ENCODE data around the gene C14orf93.

Gene C14orf93

GRCh38 chr14:22980672-22981089 lies 29.3 kb downstream of the C14orf93 start:
- Histone ChIP-seq H3K27me3 (replicated peaks in 2 of 5; ENCODE audit: control insufficient read depth in 4 of 5, insufficient read depth in 5 of 5, low read length in 4 of 5) (peaks cover 0 to 33% (median 15%) of the 10 kb centered on the region in 5 experiments), H3K36me3 (ENCODE audit: control insufficient read depth in 4 of 4, insufficient read depth in 4 of 4, low read length in 3 of 4) (no peaks in the 10 kb centered on the region), H3K4me1 (ENCODE audit: control extremely low read depth in 1 of 4, control insufficient read depth in 4 of 4, insufficient read depth in 4 of 4, low read length in 3 of 4) (peaks cover 4 to 40% (median 19%) of the 10 kb centered on the region in 4 experiments), H3K27ac (ENCODE audit: insufficient read depth in 1 of 2, low read depth in 1 of 2, low read length in 2 of 2, poor library complexity in 1 of 2, severe bottlenecking in 2 of 2) (no peak overlapping the region), H3K4me3 (ENCODE audit: control insufficient read depth in 1 of 7, extremely low read depth in 1 of 7, insufficient read depth in 4 of 7, low read depth in 2 of 7, low read length in 6 of 7) (peak overlapping the region in 5 of 7 experiments; percentile 11 to 89 (median 58)), H3K9me3 (ENCODE audit: control extremely low read depth in 1 of 5, control insufficient read depth in 4 of 5, insufficient read depth in 2 of 5, low read depth in 1 of 5, low read length in 4 of 5) (no peaks in the 10 kb centered on the region)
- 0% methylated on average over 30 of the region's 41 CpGs for WGBS (ENCODE audit: insufficient coverage)
- ChIA-PET CTCF (interaction anchor here (7.9 to 34.1 kb wide), 3 partner anchors 9 to 72 kb away, joined by 118 to 933 read pairs (median 319); partner anchors contain the start of genes CDH24 and PSMB11), POLR2A (no interaction called here)
- peak in 2 of 3 donors; percentile 26 to 35 for DNase-seq

- WGBS (ENCODE audit: insufficient coverage) = 25% methylated on average over 1 of the region's 8 CpGs
- H3K4me3 ChIP-seq (ENCODE audit: control insufficient read depth in 1 of 7, extremely low read depth in 1 of 7, insufficient read depth in 4 of 7, low read depth in 2 of 7, low read length in 6 of 7) = peak overlapping the region in 4 of 7 experiments; percentile 19 to 89 (median 49)
- peaks cover 0 to 33% (median 15%) of the 10 kb centered on the region in 5 experiments for H3K27me3 ChIP-seq (replicated peaks in 2 of 5; ENCODE audit: control insufficient read depth in 4 of 5, insufficient read depth in 5 of 5, low read length in 4 of 5)
- H3K27ac ChIP-seq (ENCODE audit: insufficient read depth in 1 of 2, low read depth in 1 of 2, low read length in 2 of 2, poor library complexity in 1 of 2, severe bottlenecking in 2 of 2) = no peak overlapping the region
- DNase-seq = no peak
- H3K9me3 ChIP-seq (ENCODE audit: control extremely low read depth in 1 of 5, control insufficient read depth in 4 of 5, insufficient read depth in 2 of 5, low read depth in 1 of 5, low read length in 4 of 5) = no peaks in the 10 kb centered on the region
- ChIA-PET POLR2A (no interaction called here), CTCF (interaction anchor here (16.1 to 34.1 kb wide), 3 partner anchors 8 to 73 kb away, joined by 319 to 933 read pairs (median 319); partner anchors contain the start of genes AJUBA, CDH24 and PSMB11)
- no peaks in the 10 kb centered on the region for H3K36me3 ChIP-seq (ENCODE audit: control insufficient read depth in 4 of 4, insufficient read depth in 4 of 4, low read length in 3 of 4)
- peaks cover 4 to 40% (median 19%) of the 10 kb centered on the region in 4 experiments for H3K4me1 ChIP-seq (ENCODE audit: control extremely low read depth in 1 of 4, control insufficient read depth in 4 of 4, insufficient read depth in 4 of 4, low read length in 3 of 4)
These were observed 30.1 kb downstream of the C14orf93 start for GRCh38 chr14:22979748-22980392.

- Histone ChIP-seq H3K4me3 (ENCODE audit: control insufficient read depth in 1 of 7, extremely low read depth in 1 of 7, insufficient read depth in 4 of 7, low read depth in 2 of 7, low read length in 6 of 7) (no peak overlapping the region), H3K4me1 (ENCODE audit: control extremely low read depth in 1 of 4, control insufficient read depth in 4 of 4, insufficient read depth in 4 of 4, low read length in 3 of 4) (peaks cover 4 to 40% (median 19%) of the 10 kb centered on the region in 4 experiments), H3K9me3 (ENCODE audit: control extremely low read depth in 1 of 5, control insufficient read depth in 4 of 5, insufficient read depth in 2 of 5, low read depth in 1 of 5, low read length in 4 of 5) (no peaks in the 10 kb centered on the region), H3K27me3 (replicated peaks in 2 of 5; ENCODE audit: control insufficient read depth in 4 of 5, insufficient read depth in 5 of 5, low read length in 4 of 5) (peaks cover 0 to 33% (median 15%) of the 10 kb centered on the region in 5 experiments), H3K36me3 (ENCODE audit: control insufficient read depth in 4 of 4, insufficient read depth in 4 of 4, low read length in 3 of 4) (no peaks in the 10 kb centered on the region), H3K27ac (ENCODE audit: insufficient read depth in 1 of 2, low read depth in 1 of 2, low read length in 2 of 2, poor library complexity in 1 of 2, severe bottlenecking in 2 of 2) (no peak overlapping the region)
- WGBS (ENCODE audit: insufficient coverage) = 100% methylated on average over 5 of the region's 5 CpGs
- POLR2A ChIA-PET = no interaction called here
- CTCF ChIA-PET = interaction anchor here (1.3 to 34.1 kb wide), 3 partner anchors 10 to 74 kb away, joined by 4 to 933 read pairs (median 319); partner anchors contain the start of genes AJUBA, CDH24 and PSMB11
- no peak for DNase-seq
These were observed 30.8 kb downstream of the C14orf93 start for GRCh38 chr14:22978981-22979671.

- H3K4me1 ChIP-seq (ENCODE audit: control extremely low read depth in 1 of 4, control insufficient read depth in 4 of 4, insufficient read depth in 4 of 4, low read length in 3 of 4) = peaks cover 4 to 39% (median 19%) of the 10 kb centered on the region in 4 experiments
- ChIA-PET POLR2A (no interaction called here), CTCF (interaction anchor here (0.7 to 34.1 kb wide), 6 partner anchors 10 to 74 kb away, joined by 3 to 933 read pairs (median 44); partner anchors contain the start of genes AJUBA, CDH24, HAUS4 and PSMB11)
- H3K27me3 ChIP-seq (replicated peaks in 2 of 5; ENCODE audit: control insufficient read depth in 4 of 5, insufficient read depth in 5 of 5, low read length in 4 of 5) = peaks cover 0 to 33% (median 15%) of the 10 kb centered on the region in 5 experiments
- no peak overlapping the region for H3K27ac ChIP-seq (ENCODE audit: insufficient read depth in 1 of 2, low read depth in 1 of 2, low read length in 2 of 2, poor library complexity in 1 of 2, severe bottlenecking in 2 of 2)
- no peak overlapping the region for H3K4me3 ChIP-seq (ENCODE audit: control insufficient read depth in 1 of 7, extremely low read depth in 1 of 7, insufficient read depth in 4 of 7, low read depth in 2 of 7, low read length in 6 of 7)
- no peaks in the 10 kb centered on the region for H3K36me3 ChIP-seq (ENCODE audit: control insufficient read depth in 4 of 4, insufficient read depth in 4 of 4, low read length in 3 of 4)
- 100% methylated on average over 2 of the region's 3 CpGs for WGBS (ENCODE audit: insufficient coverage)
- H3K9me3 ChIP-seq (ENCODE audit: control extremely low read depth in 1 of 5, control insufficient read depth in 4 of 5, insufficient read depth in 2 of 5, low read depth in 1 of 5, low read length in 4 of 5) = no peaks in the 10 kb centered on the region
- no peak for DNase-seq
These were observed 31.5 kb downstream of the C14orf93 start for GRCh38 chr14:22978487-22978837.

- Histone ChIP-seq H3K27ac (ENCODE audit: insufficient read depth in 1 of 2, low read depth in 1 of 2, low read length in 2 of 2, poor library complexity in 1 of 2, severe bottlenecking in 2 of 2) (no peak overlapping the region), H3K4me1 (ENCODE audit: control extremely low read depth in 1 of 4, control insufficient read depth in 4 of 4, insufficient read depth in 4 of 4, low read length in 3 of 4) (peaks cover 1 to 34% (median 15%) of the 10 kb centered on the region in 4 experiments), H3K27me3 (replicated peaks in 2 of 5; ENCODE audit: control insufficient read depth in 4 of 5, insufficient read depth in 5 of 5, low read length in 4 of 5) (peaks cover 0 to 33% (median 15%) of the 10 kb centered on the region in 5 experiments), H3K36me3 (ENCODE audit: control insufficient read depth in 4 of 4, insufficient read depth in 4 of 4, low read length in 3 of 4) (no peaks in the 10 kb centered on the region), H3K4me3 (ENCODE audit: control insufficient read depth in 1 of 7, extremely low read depth in 1 of 7, insufficient read depth in 4 of 7, low read depth in 2 of 7, low read length in 6 of 7) (no peak overlapping the region), H3K9me3 (ENCODE audit: control extremely low read depth in 1 of 5, control insufficient read depth in 4 of 5, insufficient read depth in 2 of 5, low read depth in 1 of 5, low read length in 4 of 5) (no peaks in the 10 kb centered on the region)
- CTCF ChIA-PET = interaction anchor here (0.7 to 34.1 kb wide), 7 partner anchors 11 to 75 kb away, joined by 3 to 933 read pairs (median 4); partner anchors contain the start of genes AJUBA, CDH24, HAUS4 and PSMB11
- no peak for DNase-seq
- WGBS (ENCODE audit: insufficient coverage) = 94% methylated on average over 4 of the region's 8 CpGs
- POLR2A ChIA-PET = no interaction called here
These were observed 32.1 kb downstream of the C14orf93 start for GRCh38 chr14:22977684-22978486.

GRCh38 chr14:22977434-22977683 lies 32.6 kb downstream of the C14orf93 start:
- DNase-seq = no peak
- POLR2A ChIA-PET = no interaction called here
- H3K36me3 ChIP-seq (ENCODE audit: control insufficient read depth in 4 of 4, insufficient read depth in 4 of 4, low read length in 3 of 4) = no peaks in the 10 kb centered on the region
- H3K27ac ChIP-seq (ENCODE audit: insufficient read depth in 1 of 2, low read depth in 1 of 2, low read length in 2 of 2, poor library complexity in 1 of 2, severe bottlenecking in 2 of 2) = no peak overlapping the region
- no peak overlapping the region for H3K4me3 ChIP-seq (ENCODE audit: control insufficient read depth in 1 of 7, extremely low read depth in 1 of 7, insufficient read depth in 4 of 7, low read depth in 2 of 7, low read length in 6 of 7)
- H3K27me3 ChIP-seq (replicated peaks in 2 of 5; ENCODE audit: control insufficient read depth in 4 of 5, insufficient read depth in 5 of 5, low read length in 4 of 5) = peaks cover 0 to 33% (median 15%) of the 10 kb centered on the region in 5 experiments
- H3K4me1 ChIP-seq (ENCODE audit: control extremely low read depth in 1 of 4, control insufficient read depth in 4 of 4, insufficient read depth in 4 of 4, low read length in 3 of 4) = peaks cover 0 to 30% (median 11%) of the 10 kb centered on the region in 4 experiments
- CTCF ChIA-PET = interaction anchor here (2.1 to 34.1 kb wide), 4 partner anchors 11 to 75 kb away, joined by 4 to 933 read pairs (median 201); partner anchors contain the start of genes AJUBA, CDH24, HAUS4 and PSMB11
- no peaks in the 10 kb centered on the region for H3K9me3 ChIP-seq (ENCODE audit: control extremely low read depth in 1 of 5, control insufficient read depth in 4 of 5, insufficient read depth in 2 of 5, low read depth in 1 of 5, low read length in 4 of 5)

Data from common myeloid progenitor, CD34-positive (primary cell).